Measurements from ENCODE around the gene ATRN.
A peak's percentile ranks its signal among the peaks of the same experiment; 100 is the strongest.

ATRN gene

DNA sequence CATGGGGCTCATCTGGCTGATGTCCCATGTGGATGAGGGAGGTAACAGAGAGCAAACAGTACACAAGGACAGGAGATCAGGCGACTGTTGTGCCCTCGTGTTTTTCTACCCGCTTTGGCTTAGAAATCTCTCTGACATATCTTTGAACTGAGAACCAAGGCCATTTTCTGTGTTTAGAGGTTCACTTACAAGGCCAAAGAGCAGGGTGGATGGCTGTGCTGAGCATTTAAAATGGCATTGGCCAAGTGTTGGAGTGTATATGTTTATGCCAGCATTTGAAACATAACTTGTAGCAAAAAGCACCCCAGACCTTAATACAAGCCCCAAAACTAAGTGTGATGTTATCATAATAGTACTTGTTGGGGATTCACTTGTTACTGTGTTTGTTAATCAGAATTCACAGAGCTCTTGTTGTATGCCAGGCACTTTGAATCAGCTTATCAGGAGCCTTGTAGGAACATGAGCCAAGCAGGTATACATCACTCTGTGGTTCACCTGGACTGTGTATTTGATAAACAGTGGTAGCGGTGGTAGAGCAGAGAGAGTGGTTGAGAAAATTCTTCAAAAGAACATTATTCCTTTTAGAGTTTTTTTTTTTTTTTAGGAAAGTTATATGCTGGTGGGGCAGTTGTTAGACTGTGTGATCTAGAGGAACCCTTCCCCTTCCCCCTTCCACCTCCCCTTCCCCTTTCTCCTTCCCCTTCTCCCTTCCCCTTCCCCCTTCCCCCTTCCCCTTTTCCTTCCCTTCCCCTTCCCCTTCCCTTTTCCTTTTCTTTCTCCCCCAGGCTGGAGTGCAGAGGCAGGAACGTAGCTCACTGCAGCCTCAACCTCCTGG is 71.3 kb downstream of the ATRN start:
- TF ChIP-seq, protein P1, sequence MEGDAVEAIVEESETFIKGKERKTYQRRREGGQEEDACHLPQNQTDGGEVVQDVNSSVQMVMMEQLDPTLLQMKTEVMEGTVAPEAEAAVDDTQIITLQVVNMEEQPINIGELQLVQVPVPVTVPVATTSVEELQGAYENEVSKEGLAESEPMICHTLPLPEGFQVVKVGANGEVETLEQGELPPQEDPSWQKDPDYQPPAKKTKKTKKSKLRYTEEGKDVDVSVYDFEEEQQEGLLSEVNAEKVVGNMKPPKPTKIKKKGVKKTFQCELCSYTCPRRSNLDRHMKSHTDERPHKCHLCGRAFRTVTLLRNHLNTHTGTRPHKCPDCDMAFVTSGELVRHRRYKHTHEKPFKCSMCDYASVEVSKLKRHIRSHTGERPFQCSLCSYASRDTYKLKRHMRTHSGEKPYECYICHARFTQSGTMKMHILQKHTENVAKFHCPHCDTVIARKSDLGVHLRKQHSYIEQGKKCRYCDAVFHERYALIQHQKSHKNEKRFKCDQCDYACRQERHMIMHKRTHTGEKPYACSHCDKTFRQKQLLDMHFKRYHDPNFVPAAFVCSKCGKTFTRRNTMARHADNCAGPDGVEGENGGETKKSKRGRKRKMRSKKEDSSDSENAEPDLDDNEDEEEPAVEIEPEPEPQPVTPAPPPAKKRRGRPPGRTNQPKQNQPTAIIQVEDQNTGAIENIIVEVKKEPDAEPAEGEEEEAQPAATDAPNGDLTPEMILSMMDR (conservative IDR thresholded peaks at IDR 0.05; ENCODE audit: low read depth, low read length) = no peak
- H3K4me3 ChIP-seq (ENCODE audit: low read length) = no peak overlapping the region
- DNase-seq (ENCODE audit: low read depth) = no peak

DNA sequence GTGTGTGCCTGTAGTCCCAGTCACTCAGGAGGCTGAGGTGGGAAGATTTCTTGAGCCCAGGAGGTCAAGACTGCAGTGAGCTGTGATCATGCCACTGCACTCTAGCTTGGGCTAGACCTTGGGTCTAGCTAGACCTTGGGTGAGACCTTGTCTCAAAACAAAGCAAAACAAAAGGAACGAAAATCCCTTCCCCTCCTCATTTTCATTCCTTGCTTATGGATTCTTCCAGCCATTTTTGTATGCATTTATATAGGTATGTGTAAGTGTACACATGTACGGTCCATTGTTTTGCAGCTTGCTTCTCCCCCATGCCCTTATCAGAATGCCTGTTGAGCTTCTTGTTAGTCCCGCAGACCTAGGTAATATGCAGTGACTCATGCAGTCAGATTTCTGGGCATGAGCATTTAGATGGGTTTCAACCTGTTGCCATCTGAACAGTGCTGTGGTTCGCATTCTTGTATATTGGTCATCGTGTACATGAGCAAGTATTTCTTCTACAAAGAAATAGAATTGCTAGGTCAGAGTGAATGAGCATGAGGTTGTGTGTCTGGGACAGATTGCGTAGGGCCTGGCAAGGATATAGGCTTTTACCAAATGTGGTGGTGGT is 73.2 kb downstream of the ATRN start:
- TF ChIP-seq, protein P1 (conservative IDR thresholded peaks at IDR 0.05; ENCODE audit: low read depth, low read length) = no peak
- no peak overlapping the region for H3K4me3 ChIP-seq (ENCODE audit: low read length)
- peak; percentile 51 for DNase-seq (ENCODE audit: low read depth)

DNA sequence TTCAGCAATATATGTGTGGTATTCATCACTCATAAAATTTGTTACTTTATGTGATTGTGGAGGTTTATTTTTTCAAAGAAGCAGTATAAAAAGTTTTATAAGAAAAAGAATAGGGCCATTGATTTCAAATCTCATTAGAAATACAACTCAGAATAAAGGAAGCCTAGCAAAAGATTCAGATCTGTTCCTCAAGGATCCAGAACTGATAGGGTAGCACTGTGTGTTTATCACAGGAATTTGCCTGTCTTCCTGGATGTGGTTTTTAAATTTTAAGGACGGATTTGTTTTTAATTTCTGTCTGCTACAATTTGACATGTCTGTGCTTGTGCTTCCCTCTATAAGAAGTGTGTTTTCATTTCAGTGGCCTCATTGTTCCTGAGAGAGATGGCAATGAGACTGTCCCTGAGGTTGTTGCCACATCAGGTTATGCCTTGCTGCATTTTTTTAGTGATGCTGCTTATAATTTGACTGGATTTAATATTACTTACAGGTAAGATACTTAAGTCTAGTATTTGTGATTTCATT is 74.6 kb downstream of the ATRN start:
- TF ChIP-seq, protein P1 (conservative IDR thresholded peaks at IDR 0.05; ENCODE audit: low read depth, low read length) = no peak
- DNase-seq (ENCODE audit: low read depth) = no peak
- H3K4me3 ChIP-seq (ENCODE audit: low read length) = no peak overlapping the region

DNA sequence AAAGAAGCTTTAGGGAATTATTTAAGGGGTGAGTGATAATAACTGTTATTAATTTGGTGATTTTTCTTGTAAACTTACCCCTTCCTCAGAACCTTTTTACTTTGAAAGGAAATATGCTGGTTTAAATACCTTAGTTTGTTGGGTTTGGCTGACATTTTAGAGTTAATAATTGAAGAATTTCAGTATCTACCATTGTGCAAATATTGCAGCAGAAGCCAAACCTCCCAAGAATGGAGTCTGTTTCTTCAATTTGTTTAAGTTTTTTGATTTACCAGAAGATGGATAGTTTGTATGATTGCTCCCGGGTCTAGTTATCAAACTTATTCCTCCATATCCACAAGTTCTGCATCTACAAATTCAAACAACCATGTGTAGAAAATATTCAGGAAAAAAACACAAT is 77.1 kb downstream of the ATRN start:
- no peak for DNase-seq (ENCODE audit: low read depth)
- TF ChIP-seq, protein P1 (conservative IDR thresholded peaks at IDR 0.05; ENCODE audit: low read depth, low read length) = no peak
- no peak overlapping the region for H3K4me3 ChIP-seq (ENCODE audit: low read length)

DNA sequence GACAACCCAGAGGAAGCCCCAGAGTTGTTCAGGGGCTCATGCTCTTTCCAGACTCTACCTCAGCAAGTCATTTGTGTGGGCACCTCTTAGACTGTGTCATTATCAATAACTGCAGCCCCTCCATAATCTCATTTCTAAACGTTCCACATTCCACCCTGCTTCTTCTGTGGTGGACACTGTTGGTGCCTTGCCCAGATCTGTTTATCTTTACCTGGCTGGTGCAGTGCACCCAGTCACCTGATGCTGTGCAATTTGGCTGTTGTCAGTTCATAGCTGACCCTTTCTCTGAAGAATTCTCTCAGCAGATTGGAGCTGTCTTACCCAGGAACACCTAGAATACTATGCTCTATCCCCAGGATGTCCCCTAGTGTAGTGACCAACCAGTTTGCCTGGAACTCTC is 80.0 kb downstream of the ATRN start:
- DNase-seq (ENCODE audit: low read depth) = no peak
- H3K4me3 ChIP-seq (ENCODE audit: low read length) = no peak overlapping the region
- TF ChIP-seq, protein P1 (conservative IDR thresholded peaks at IDR 0.05; ENCODE audit: low read depth, low read length) = no peak

DNA sequence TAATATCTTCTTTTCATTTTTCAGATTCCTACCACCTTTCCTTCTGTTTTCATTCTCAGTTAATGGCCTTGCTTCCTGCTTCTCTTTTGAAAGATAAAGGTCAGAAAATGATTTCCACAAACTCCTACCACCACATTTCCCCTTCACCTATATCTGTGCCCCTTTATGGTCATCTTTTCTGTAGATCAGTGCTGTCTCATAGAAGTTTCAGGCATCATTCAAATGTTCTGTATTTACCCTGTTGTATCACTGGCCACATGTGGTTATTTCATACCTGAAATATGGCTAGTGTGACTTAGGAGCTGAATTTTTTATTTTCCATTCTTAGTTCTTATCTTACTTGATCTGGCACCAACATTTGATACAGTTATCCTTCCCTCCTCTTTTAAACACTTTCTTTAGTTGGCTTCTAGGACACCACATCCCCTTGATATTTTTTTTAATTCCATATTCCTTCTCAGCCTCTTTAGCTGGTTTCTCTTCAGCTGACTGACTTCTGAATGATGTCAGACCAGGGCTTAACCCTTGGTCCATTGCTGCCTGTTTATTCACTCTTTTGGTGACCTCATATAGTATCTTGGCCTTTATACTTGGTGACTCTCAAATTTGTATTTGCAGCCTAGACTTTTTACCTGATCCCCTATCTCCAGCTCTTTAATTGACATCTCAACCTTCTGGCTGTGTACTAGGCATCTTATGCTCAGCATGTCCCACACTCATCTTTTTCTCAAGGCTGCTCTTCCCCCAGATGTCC is 81.0 kb downstream of the ATRN start:
- TF ChIP-seq, protein P1 (conservative IDR thresholded peaks at IDR 0.05; ENCODE audit: low read depth, low read length) = no peak
- no peak for DNase-seq (ENCODE audit: low read depth)
- no peak overlapping the region for H3K4me3 ChIP-seq (ENCODE audit: low read length)

Data from retinal pigment epithelial cell (primary cell).